HG02588 (cell line): ENCODE data around the gene TRANK1.

Source experiments
- ATAC-seq: cut with Tn5 transposase; IDR thresholded peaks from one replicate; pipeline ENCODE4 v1.9.1; 2021; ENCODE audit warnings: mild to moderate bottlenecking, moderate library complexity; ENCODE audit not compliant: unreplicated experiment

Gene TRANK1

DNA sequence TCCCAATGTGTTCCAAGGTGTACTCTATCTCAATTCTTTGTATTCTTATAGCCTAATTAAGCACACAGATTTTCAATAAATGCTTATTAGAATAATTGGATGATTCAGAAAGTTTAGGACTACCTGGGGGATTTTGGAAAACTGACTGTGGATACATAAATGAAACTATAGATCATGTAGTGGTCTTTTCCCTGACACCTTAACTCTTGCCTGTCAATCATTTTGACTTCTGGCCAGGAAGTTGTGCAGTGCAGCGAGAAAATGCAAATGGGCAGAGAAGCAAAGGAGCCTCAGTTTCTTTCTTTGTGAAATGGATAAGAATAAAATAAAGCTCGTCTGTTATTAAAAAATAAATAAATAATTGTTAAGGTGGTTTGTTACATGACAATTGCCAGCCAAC lies 133.1 kb downstream of the TRANK1 start:
- ATAC-seq, result no peak

DNA sequence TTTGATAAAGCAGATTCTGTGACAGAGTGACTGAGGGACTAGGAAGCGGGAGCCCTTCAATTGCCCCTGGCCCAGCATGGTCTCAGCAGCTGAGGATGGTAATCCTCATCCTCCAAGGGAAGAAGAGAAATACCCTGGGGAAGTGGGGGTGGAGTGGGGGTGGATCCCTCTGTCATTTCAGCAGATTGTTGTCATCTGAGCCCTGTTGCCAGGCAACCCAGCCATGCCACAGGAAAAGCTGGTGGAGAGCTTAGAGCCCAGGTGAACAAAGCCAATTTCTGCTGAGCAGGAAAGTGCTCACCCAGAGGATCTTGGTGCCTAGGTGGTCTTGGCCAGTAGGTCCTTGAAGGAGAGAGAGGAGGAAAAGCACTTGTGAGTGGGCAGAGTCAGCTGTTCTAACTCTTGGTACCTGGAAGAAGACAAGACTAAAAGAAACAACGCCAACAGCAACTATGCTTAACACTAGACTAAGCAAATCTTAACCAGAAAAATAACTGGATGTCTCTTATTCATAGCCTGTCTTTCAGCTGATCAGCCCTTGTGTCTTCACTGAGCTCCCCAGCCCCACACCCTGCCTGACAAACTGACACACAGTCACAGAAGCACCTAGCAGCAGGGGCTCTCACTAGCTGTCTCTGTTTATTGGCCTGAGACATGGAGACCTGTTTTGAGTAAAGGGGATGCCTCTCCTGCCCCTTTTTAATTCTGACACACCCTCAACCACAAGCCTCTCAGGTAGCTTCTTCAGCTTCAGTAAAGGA lies 140.4 kb downstream of the TRANK1 start:
- ATAC-seq, result no peak

DNA sequence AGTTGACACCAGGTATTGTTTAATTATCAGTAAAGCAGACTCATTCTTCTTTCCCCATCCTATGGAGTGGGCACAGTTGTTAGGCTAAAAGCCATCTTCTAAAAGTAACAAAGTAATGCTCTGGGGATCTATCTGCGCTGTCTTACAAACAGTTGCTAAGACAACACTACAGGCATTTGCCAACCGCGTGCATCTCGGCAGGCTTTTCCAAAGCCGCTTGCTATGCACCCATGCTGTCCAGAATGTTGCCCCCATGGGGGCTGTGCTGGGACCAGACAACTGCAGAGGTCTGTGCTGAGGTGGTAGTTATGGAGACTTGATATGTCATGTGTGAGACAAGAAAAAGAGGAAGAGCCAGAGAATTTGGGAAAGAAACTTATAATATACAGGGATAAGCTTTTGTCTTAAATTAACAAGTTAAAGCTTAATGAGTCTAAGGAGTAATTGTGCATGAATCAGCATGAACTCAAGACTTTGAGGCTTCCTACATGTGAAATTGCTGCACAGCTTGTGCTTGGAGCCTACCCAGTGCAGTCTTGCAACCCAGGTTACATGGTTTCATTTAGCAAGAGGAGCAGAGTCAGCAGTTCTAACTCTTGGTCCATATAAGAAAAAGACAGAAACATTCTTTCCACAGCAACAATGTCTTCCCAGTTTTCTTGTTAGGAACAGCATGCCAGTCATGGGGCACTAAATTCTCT lies 141.6 kb downstream of the TRANK1 start:
- ATAC-seq, result no peak

DNA sequence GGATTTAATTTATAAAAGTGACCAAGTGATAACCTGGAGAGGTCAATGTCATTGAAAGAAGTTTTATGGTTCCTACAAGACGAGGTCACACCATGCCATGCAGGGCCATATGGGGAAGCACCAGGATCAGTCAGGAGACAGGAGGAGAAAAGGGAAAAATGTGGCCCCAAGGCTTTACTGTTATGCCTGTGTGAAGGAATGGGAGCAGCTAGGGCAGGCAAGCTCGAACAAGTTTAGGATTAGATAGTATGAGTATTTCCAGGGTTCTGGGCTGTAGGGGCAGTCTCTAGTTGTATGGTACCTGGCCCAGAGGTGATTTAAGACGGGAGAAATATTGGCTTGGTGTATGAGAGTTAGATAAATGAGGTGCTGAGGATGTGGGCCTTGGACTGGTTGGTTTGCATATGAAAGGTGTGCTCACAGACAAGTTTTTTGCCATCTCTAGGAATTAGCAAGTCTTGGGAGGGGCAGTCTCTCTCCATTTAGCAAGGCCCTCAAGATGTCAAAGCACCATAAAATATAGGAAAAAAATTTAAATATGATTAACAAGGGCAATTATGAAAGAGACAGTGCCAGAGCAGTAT lies 144.2 kb downstream of the TRANK1 start:
- no peak for ATAC-seq

DNA sequence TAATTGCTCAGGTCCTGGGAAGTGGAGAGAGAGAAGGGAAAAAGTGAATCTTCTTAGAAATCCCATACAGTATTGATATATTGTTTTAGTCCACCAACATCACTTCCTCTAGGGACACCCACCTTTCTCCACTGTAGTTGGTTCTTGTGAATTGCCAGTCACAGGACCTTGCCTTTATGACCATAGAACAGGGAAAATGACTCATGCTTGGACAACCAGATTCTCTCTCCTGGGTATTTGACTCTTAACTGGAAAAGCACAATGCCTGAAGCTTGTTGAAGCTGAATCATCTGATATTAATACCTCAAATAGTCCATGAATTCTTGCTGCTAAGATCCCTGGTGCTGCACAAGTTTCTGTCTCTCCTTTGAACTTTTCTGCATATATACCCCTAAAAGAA lies 148.0 kb downstream of the TRANK1 start:
- no peak for ATAC-seq

DNA sequence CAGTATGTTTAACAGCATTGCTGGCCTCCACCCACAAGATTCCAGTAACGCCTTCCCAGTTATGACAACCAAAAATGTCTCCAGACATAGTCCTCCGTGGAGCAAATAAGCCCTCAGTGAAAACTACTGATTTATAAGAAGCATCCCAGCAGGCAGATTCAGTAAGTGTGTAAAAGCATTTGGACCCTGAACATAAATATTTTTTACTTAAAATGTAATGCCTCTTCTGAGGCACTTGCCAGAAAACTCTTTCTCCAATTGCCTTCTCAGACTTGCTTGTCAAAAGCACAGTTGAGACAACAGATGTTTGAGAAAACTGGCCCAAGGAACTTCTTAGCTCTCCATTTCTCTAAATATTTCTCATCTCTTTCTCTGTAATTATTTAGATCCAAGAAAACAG lies 148.7 kb downstream of the TRANK1 start:
- ATAC-seq, result no peak

DNA sequence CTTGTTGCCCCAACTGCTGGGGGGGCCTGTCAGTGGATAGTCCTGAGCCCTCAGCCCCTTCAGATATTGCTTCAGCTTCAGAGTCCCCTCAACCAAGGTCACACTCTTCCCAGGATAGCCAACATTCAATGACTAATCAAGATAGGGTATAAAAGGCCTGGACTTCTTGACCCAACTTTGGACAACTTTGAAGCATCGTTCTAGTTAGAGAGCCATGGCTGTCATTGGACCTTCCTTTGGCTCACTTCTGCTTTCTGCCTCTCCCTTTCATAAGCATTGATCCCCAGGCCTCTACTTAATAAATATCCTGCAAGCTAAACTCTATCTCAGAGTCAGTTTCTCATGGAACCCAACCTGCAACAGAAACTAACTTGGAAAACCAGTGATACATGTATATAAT lies 149.2 kb downstream of the TRANK1 start:
- no peak for ATAC-seq

DNA sequence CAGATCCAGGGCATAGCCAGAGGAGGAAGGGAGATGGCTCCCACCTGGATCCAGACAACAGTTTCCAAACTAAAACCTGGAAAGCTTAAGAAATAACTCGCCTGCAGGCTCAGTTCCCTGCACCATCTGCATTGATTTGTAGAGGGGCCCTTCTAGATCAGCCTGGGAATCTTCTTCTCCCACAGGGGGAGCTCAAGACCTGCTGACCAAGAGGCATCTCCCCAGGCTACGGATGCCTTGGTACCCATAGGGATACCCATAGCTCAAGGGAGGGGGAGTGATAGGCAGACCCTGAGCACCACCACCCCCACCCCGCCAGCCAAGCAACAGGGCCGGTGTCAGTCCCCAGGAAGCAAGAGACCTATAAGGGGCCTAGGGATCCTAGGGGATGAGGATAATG lies 152.5 kb downstream of the TRANK1 start:
- ATAC-seq, result no peak

DNA sequence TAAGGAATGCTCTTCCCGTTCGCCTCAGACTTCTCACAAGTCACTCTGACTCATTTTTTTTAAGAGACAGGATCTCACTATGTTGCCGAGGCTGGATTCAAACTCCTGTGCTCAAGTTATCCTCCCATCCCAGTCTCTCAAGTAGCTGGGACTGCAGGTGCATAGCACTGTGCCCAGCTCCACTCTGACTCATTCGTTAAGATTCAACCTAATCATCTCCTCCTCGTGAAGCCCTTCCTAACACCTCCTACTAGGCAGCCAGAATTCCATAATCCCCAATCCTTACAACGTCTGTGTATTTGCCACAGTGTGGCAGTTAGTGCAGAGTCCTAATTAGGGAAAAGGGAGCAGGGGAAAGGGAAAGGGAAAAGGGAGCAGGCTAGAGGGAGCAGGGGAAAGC lies 154.1 kb downstream of the TRANK1 start:
- no peak for ATAC-seq

DNA sequence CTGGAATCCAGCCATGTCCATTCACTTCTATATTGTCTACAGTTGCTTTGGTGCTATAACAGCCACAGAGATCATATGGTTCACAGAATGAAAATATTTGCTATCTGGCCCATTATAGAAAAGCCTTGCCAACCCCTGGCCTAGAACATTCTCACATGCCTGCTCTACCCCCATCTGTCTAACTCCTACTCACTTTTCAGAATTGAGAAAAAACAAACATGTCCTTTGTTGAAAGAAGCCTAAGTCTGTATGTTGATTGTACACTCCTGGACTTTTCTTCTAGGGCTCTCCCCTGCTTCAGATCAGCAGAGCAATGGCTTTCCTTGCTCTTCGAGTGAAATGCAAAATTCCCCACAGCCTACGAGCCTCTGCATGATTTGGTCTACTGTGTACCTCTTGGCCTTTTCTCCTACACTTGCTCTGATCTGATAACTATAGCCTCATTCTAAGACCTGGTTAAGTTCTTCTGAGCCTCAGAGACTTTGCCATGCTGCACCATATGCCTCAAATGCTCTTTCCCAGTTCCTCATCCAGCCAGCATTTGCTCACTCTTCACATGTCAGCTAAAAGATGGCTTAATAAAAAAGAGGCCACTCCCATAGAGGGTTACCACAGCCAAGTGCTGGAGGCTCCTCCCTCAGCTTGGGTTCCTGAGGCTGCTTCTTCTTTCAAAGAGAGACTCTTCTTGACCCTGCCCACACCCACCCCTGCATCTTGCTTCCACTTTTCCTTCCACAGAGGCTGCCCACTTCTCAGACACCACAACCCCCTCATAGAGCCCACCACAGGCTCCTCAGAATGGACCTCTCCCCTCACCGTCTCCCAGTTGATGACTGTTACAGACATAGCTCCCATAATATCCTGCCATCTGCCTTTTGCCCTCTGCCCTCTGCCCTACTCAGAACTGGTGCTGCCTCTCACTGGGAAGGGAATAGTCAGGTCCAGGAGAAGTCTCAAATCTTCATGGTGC lies 157.6 kb downstream of the TRANK1 start:
- no peak for ATAC-seq

DNA sequence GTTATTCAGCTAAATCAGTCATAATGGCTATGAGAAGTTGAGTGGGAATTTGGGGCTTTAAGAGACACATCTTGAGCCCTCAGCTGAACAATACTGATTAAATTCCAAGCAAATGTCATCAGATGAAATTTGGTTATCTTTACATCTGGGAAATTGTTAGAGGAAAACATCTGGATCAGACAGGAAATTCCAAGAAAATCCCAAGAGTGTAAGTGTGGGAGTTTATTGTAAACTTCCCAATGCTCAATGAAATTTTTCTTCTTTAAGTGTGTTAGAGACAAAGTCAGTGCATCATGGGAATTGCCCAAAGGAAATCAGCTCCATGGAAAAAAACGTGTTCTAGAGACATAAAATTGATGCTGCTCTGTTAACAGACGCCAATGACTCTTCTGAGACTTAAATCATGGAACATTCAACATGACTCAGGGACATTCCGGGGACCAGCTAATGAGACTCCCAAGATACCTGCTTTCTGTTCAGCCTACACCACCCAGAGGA lies 160.7 kb downstream of the TRANK1 start:
- no peak for ATAC-seq

DNA sequence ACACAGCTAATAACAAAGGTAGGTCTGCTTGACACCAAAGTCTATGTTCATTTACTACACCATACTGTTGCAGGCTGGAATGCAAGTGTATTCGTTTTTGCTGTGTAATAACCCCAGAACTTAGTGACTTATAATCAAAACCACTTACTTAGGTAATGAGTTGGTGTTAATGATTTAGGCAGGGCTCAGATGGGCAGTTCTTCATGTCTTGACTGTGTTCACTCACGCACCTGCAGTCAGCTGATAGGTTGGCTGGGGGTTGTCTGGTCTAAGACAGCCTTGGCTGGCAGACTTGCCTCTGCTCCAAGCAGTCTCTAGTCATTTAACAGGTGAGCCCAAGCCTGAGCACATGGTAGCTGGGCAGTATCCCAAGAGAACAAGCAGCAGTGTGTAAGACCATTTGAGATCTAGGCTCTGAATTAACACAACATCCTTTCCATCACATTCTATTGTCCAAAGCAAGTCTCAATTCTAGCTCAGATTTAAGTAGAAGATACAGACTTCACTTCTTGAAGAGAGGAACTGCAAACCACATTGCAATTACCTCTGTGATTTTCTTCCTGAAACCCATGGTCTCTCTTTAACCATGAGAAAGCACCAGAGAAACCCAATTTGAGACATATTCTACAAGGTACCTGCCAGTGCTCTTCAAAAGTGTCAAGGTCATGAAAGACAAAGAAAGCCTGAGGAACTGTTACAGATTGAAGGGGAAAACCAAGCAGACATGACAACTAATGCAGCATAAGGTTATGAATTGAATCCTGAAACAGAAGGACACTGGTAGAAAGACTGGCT lies 167.2 kb downstream of the TRANK1 start:
- ATAC-seq, result peak; percentile 75
